Omental fat pad (tissue), 4 donors: ENCODE results near the gene EYA4. TPM values are rescaled to one million over a fixed set of nuclear protein-coding genes. Genes with fewer than 3 reads are reported as not detected.

ENCODE experiments used
- ATAC-seq: fragments of 150-250 bp; one replicate; pipeline ENCODE4 v1.9.1; 2016; ENCODE audit warnings: mild to moderate bottlenecking, moderate library complexity; ENCODE audit not compliant: low FRiP score
- DNase-seq: peaks from one replicate; pipeline ENCODE4 v3.0.0-alpha.2; 2019; ENCODE audit warnings: low spot score
- CTCF ChIP-seq, 3 donors: fragments of 450-650 bp; IDR thresholded peaks; one replicate each; pipeline ENCODE4 v1.5.1; 2016 to 2017; ENCODE audit warnings: antibody characterized with exemption in 3 of 3, mild to moderate bottlenecking in 3 of 3, moderate library complexity in 2 of 3
- total RNA-seq, 4 donors: library from RNA; depleted of rRNA; stranded (reverse); fragments of >200 nt; gene quantifications; one replicate each; pipeline ENCODE4 v1.1.0, GENCODE V29; 2016

Gene EYA4
- total RNA-seq, 4 donors from 2014 or later, result 1.1 to 4.2 (median 2.0) TPM

DNA sequence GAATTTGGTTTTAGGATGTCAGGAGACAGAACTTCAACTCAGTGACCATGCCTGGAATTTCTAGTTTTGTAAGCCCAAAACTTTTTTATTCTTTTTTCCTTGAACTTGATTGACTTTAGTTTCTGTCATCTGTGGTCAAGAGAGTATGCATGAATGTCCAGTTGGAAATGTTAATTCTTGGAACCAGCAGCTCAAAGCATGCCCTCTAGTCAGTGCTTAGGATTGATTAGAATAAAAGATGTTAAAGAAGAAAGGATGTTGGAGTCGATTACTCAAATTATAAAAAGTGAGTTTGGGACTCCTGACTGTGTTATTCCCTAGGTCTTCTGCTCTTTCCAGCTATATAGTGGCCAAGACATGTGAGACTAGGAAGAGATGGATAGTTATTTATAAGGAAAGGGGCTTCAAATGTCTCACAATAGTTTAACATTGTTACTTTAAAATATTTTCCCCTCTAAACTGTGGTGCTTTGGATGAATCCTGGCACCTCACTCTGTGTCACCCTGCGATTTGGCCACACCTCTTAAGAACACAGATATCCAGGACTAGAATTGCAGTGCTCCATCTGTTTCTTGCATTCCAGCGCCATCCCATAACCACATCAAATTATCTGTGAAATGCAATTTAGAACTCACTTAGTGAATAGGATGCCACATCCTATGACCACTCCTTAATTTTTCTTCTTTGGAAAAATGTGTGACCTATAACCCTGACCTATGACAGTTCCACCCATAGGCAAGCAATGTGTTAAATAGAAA is 298.5 kb downstream of the EYA4 start:
- ATAC-seq (no peak), DNase-seq (no peak)
- TF ChIP-seq CTCF (IDR thresholded peaks at IDR 0.05), result no peak

GRCh38 chr6:133540361-133540760 is 299.2 kb downstream of the EYA4 start:
- DNase-seq (no peak), ATAC-seq (no peak)
- TF ChIP-seq CTCF (IDR thresholded peaks at IDR 0.05), result no peak

GRCh38 chr6:133541040-133541439 is 299.9 kb downstream of the EYA4 start:
- DNase-seq (no peak), ATAC-seq (no peak)
- TF ChIP-seq CTCF (IDR thresholded peaks at IDR 0.05), result no peak

DNA sequence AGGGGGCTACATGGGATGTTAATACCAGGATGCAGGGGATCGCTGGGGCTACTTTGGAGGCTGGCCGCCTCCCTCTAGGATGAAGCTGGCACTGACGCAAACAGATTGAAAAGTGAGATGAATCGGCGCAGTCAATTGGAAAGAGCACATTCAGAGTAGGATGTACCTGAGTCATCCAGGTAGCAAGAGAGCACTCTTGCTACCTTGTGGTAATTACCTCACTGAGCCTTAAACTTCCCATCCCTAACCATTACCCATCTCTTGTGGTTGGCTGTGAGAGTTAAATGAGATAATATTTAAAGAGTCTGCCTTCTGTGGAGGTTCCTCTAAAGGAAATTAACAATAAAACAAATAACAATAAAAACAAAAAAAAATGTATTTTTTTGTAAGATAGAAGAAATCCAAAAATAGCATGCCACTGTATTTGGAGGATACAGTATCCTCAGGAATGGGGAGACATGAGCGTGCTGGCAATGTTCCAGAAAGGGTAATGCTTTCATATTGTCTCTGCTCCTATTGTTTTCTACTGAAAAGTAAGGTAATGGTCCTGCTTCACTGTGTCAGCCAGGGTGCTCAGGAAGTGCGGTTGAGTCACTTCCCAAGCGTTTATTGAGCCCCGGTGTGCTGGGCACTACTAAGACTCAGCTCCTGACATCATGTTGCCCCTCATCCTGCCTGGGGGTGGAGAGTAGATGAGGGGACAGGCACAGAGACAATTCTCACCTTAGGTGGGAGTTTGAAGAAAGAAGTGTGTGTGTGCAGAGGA is 301.1 kb downstream of the EYA4 start:
- DNase-seq, result no peak
- ATAC-seq, result no peak
- no peak for TF ChIP-seq CTCF (IDR thresholded peaks at IDR 0.05)

GRCh38 chr6:133544419-133544818 is 303.3 kb downstream of the EYA4 start:
- DNase-seq (no peak), ATAC-seq (no peak)
- TF ChIP-seq CTCF (IDR thresholded peaks at IDR 0.05), result no peak

DNA sequence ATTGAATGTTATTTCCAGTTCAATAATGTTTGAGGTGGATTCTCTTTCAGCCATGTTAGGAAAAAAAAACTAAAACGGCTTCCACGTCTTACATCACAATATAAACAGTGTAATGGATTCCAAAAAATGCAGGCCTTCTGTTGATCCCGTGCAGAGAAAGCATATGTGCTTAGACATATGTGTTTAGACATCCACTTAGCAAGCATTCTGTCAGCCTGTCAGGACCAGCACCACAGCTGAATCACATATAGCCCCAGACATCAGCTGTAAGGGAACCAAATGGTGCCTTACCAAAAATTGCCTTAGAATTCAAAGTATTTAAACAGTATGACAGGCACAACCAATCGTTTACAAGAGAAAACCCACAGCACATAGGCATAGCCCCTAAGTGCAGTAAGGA is 304.9 kb downstream of the EYA4 start:
- no peak for DNase-seq
- ATAC-seq, result no peak
- no peak for TF ChIP-seq CTCF (IDR thresholded peaks at IDR 0.05)

- TF ChIP-seq CTCF (IDR thresholded peaks at IDR 0.05), result no peak
- ATAC-seq, result no peak
- no peak for DNase-seq
Observed at GRCh38 chr6:133547136-133547535, 306.0 kb downstream of the EYA4 start.
